HG02798 (cell line): ENCODE results near the gene LMF2.

Experiments used
- ATAC-seq: cut with Tn5 transposase; IDR thresholded peaks from one replicate; pipeline ENCODE4 v1.9.1; 2021; ENCODE audit warnings: mild to moderate bottlenecking; ENCODE audit not compliant: unreplicated experiment, poor library complexity

The LMF2 gene

DNA sequence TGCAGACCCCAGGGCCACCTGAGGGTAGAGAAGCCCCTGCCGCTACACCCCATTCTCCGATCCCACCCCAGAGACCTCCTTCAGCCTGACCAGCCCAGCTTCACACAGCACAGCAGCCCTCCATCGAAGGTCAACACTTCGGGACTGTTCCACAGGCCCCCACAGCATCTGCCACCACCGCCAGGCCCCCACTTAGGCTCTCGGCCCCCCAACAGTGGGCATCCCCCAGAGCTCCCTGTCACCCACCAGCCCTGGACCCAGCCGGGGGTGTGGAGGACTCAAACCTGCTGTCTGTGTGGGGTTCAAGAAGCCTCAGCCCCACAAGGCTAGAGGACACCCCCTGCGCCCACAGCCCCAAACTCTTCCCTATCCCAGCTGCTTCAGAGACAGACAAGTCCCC lies 38.9 kb downstream of the LMF2 start:
- no peak for ATAC-seq

DNA sequence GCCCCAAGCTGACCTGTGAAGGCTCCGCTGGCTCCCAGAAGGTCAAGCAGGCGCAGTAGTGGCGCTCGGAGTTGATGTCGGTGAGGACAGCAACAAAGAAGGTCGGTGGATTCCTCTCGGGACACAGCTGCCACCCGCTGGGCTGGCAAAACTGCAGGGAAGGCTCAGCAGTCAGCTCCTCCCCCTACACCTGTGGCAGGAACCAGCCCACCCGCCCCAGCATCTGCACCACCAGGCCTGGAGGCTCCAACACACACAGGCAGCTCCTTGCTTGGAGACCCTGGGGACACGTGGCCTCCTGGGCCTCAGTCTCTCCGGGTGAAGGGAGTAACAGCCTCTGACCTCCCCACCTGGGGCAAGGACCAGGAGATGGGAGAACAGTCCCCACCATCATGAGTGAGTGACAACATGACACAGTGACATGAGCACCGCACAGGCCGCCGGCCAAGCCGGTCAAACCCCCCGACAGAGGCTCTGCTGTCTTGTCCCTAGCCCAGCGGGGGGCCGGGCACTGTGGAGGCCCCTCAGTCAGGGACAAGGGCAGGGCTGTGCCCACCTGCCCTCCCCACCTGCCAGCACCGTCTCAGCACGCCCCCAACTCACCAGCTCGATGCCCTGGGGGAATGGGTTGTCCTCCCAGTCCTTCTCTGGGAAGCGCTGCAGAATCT lies 39.6 kb downstream of the LMF2 start:
- no peak for ATAC-seq

DNA sequence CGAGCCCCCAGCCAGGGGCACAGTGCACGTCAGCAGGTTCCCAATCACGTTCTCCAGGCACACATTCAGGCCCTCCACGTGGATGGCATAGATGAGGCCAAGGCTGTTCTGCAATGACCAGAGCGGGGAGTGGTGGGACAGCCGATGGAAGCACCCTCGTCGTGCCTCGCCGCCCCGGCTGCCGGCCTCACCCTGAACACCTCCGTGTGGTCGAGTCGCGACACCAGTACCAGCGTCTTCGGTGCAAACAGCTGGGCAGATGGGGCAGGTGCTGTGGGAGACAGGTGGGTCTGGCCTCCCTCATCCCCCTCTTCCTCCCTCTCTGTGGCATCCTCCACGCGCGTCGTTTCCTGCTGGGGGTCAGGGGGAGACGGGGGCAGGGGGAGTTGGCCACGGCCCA lies 40.2 kb downstream of the LMF2 start:
- no peak for ATAC-seq

DNA sequence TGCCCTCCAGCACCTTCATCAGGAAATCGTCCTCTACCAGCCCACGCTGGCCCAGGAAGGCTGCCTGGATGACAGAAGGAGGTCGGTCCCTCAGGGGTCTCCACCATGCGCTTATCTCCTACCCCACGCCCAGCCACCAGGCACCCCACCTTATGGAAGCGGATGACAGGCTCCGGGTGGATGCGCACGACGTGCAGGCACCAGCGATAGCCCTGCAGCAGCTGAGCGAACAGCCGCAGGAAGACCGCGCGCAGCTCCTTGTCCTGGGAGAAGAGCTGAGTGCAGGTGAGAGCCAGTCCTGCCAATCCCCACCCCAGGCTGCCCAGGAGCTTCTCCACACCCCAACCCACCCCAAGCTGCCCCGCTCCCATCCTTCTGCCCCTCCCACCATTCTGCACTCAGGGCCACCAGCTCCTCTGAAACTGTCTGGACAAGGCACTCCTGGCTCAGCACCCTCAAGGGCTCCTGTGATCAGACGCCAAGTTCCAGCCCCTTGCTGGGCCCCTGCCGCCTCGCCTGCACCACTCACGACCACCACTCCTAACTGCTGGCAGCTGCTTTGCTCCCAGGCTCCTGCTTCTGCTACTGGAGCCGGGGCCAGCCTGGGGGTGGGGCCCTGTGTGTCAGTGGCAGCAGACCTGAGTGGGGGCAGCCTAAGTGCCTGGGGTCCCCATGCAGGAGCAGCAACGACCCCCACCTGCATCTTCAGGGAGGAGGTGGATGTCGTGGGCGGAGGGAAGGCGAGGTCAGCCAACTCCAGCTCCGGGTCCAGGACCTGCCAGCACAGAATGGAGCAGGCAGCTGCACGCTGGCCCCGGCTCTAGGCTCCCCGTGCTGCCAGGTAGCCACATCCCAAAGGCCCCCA lies 42.2 kb downstream of the LMF2 start:
- ATAC-seq = no peak

DNA sequence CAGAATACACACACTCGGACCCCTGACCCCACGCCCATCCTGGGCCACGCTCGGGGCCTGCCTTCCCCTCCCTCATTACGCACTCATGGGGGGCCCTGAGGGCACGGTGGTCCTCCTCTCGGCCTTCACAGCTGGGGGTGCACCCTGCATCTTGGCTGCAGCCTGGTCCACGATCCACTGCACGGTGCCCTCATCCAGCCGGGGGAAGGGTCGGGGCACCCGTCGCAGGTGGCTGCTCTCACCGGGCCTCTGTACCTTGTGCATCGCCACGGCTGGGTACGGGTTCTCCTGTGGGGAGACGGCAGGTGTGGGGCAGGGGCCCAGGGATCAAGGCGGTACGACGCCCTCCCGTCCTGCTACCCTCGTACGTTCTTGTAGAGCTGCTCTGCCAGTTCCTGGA lies 43.1 kb downstream of the LMF2 start:
- no peak for ATAC-seq

DNA sequence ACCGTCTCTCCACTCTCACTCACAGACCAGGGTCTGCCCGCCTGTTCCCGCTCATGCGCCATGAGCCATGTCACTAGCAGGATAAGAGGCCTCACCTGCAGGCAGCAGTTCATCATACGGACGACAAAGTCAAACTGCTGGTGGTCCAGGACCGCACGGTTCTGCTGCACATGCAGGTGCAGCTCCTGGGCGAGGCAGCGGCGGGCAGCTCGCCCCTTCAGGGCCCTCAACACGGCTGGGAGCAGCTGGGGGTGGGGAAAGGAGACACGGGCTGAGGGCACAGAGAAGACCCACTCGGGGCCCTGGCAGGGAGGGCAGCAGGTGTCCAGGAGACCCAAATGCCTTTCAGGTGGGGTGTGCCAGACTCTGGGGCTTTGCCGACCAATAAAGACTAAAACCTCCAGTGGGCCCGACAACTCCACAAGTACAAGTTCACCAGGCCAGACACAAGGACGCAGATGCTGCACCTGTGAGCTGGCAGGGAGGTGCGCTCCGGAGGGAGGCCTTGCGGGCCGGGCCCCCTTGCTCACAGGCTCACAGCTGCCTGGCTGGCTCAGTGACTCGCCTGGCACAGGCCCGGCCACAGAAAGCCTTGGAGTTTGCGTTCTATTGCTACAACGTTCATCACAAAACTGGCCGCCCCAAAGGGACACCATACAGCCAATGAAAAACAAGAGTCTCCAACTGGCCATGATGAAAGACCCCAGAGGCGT lies 44.2 kb downstream of the LMF2 start:
- no peak for ATAC-seq

DNA sequence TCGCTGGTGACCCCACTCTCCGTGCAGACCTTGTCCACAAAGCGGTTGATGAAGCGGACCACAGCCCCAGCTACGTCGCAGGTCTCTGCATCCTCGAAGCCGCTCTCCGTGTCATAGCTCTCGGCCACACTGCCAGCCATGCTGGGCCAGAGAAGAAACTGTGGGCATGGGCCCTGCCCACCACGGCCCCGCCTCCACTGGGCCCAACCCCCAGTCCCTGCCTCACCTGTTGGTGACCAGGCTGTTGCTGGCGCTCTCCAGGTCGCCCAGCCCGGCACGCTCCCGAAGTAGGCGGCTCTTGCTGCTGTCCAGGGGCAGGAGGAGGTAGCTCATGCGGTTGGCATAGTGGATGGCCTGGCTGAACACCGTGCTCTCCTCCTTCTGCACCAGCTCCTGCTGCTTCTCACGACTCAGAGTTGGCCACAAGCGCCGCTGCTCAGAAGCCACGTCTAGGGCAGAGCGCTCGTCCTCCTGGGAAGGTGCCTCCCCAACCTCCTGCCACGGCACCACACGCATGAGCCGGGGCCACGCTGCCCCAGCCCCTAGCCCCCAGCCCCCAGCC lies 45.4 kb downstream of the LMF2 start:
- ATAC-seq = no peak

DNA sequence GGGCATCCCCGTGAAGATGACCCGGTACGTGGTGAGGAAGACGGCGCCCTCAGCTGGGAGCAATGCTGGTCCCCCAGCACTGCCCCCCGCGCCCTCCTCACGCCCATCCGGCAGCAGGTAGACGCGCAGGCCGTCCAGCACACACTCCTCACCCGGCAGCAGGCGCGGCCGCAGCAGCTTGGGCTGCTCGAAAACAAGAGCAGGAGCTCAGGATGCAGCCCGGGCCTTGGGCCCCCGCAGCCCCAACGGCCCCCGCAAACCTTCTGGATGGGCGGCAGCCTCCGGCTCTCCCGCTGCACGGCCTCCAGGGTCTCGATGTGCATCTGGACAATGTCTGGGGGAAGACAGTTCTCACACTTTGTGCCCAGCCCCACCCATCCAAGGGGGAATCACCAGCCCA lies 46.0 kb downstream of the LMF2 start:
- no peak for ATAC-seq

DNA sequence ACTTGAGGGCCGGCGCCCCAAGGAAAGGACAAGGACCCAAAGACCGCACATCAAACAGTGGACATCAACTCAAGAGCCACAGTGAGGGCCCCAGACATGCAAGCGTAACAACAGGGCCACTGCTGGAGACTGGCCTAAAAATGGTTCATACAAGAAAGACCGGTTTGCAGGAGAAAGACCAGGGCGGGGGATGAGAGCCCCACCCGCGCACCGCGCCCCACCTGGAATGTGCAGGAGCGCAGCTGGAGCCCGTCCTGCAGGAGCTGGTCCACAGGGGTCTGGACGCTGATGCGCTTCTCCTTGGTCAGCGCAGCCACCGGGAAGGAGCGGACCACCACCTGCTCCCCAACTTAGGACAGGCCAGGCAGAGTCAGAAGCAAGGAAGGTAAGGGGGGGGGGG lies 46.6 kb downstream of the LMF2 start:
- no peak for ATAC-seq

DNA sequence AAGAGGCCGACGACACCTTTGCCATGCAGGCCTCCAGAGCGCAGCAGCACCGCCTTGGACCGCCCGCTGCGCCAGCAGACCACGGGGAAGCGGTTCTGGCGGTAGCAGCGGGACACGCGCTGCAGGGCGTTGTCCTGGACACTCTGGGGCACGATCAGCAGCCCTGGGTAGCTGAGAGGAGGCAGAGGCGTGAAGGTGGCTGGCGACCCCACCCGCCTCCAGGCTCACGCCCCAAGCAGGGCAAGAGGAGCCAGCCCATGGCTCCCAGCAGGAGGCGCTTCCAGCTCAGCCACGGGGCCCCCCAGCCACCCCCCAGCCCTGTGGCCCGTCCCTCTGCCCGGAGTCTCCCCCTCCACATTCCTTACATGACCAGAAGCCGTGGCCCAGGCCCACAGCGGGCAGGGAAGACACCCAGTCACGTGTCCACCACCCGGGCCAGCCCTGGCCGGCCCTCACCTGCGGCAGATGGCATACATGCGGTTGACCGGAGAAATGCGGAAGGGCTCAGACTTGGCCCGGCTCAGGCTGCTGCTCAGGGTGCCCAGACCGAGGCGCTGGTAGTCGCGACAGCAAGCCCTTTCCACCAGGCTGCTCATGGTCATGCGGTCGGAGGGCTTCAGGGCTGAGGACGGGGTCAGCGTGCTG lies 47.9 kb downstream of the LMF2 start:
- no peak for ATAC-seq

DNA sequence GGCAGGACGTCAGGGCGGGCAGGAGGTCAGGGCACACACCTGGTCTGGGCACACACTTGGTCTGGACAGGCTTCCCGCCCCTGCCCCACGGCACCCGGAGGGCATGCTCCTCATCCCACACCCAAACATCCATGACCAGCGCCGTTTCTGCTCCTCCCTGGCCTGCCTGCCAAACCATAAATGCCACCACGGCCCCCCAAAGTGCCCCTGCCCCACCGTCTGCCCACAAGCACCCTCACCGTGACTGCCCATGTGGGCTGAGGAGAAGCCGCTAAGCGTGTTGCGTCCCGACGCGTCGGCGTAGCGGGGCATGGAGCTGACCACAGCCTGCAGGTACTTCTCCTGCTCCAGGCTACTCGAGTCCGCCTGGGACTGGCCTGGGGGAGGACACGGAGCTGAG lies 48.5 kb downstream of the LMF2 start:
- ATAC-seq = no peak

DNA sequence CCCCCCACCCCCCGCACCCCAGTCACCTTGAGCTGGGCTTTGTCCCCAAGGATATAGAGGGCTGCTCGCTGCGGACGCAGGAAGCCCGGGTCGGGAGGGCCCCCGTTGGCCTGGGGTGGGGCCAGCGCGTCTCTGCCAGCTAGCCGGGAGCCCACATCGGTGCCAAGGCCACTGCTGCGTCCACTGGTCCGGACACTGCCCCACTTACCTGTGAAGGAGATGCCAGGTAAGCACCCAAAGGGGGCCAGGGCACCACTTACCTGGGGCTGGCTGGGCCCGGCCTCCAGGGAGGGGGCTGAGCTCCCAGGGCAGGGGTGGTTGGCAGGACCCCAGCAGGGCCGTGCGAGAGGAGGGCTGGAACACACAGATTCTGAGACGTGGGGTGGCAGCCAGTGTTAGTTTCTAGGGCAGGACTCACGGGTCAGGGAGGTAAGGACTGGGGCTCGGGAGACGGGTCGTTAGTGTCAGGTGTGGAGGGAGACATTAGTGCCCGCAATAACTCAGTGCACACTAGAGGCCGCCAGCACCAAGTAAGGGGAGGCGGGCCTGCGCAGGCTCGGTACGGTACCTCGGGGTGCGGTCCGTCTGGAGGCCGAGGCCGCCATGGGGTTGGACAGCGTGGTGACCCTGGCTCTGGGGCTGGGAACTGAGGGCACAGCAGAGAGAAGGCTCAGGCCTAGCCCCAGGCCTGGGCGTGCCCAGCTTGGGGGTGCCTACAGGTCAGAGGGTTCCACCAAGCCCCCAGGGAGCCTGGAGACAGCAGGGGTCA lies 50.9 kb downstream of the LMF2 start:
- no peak for ATAC-seq

DNA sequence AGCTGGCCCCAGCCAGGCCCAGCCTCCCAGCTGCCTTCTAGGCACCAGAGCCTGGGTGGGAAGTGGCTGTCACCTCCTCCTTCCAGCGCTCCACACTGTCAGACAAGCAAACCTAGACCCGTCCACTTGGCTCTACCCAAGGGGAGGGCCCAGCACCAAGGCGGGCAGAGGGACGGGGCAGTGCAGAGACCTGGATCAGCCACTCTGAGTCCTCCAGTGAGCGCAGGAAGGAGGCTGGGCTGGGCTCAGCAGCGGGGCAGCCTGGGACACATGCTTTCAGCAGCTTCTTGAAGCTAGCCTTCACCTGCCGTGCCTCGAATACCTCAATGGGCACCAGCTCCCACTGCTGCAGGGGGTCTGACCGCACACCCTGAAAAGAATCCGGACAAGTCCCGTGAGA lies 51.5 kb downstream of the LMF2 start:
- no peak for ATAC-seq

DNA sequence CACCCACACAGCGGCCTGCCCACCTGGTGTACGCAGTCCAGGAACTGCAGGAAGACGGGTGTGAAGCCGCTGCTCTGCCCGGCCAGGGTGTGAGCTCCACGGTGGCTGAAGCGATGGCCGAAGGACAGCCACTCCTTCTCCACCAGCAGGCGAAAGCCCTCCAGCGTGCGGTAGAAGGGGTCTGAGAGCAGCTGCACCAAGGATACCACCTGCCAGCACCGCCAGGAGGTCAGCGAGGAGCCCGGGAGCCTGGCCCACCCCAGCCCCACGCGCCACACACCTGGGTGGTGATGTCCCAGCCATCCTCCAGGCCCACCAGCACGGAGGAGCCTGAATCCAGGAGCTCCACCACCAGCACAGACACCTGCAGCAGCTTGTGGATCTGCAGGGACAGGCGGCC lies 52.3 kb downstream of the LMF2 start:
- ATAC-seq = no peak

DNA sequence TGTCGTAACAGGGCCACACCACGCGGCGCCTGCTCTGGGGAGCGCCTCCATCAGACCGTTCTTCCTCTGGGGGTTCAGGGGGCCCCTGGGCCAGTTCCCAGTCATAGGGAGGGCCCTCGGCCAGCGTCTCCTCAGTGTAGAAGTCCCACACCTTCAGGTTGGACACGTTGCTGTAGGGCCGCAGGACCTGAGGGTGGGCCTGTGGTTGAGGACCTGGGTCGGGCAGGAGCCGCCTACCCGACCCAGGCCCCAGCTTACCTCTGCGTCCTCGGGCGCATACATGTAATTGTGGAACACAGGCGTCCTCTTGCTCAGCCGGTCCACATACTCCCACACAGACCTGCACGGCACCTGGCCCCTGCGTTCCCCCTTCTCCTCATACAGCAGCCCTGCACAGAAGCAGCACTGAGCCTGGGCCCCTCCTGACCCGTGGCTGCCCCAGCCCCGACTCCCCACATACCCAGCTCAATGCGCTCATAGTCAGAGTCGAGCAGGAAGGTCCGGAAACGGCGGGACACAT lies 52.9 kb downstream of the LMF2 start:
- ATAC-seq = no peak
